Lower leg skin (tissue), 4 donors: ENCODE results near the gene GLYATL3. TPM values are rescaled to one million over a fixed set of nuclear protein-coding genes. Genes with fewer than 3 reads are reported as not detected.

ENCODE experiments used
- DNase-seq, 2 donors: peaks; one replicate each; pipeline ENCODE4 v3.0.0-alpha.2; 2019; ENCODE audit warnings: low spot score in 2 of 2
- H3K4me3 ChIP-seq: fragments of 200-600 bp; sonication (generic); 2 replicates; pipeline ENCODE4 v1.5.1; 2017; ENCODE audit warnings: mild to moderate bottlenecking, low read depth; ENCODE audit not compliant: poor library complexity, severe bottlenecking
- POLR2A ChIP-seq, 2 donors: fragments of 450-650 bp; IDR thresholded peaks; one replicate each; pipeline ENCODE4 v1.6.1; 2016 to 2017; ENCODE audit warnings: antibody characterized with exemption in 2 of 2, mild to moderate bottlenecking in 1 of 2, moderate library complexity in 1 of 2
- WGBS, 2 donors: methylation state at CpG; one replicate each; pipeline ENCODE4 v1.1.5; 2018; 5-methylcytosine and 5-hydroxymethylcytosine counted together
- intact Hi-C: fragments of 100-400 bp; cut with DNase I; formaldehyde crosslinking; loops from one replicate; pipeline ENCODE4 v1.15.0; 2023; ENCODE audit warnings: low total_unique reads
- total RNA-seq, 4 donors: library from RNA; depleted of rRNA; stranded (reverse); fragments of >200 nt; gene quantifications; one replicate each; pipeline ENCODE4 v1.1.0, GENCODE V29; 2016
- TF ChIP-seq, protein P1 (sequence below), 3 donors: fragments of 450-650 bp; IDR thresholded peaks; one replicate each; pipeline ENCODE4 v1.5.1; 2016; ENCODE audit warnings: antibody characterized with exemption in 3 of 3, mild to moderate bottlenecking in 3 of 3, moderate library complexity in 2 of 3

Gene GLYATL3
- total RNA-seq, 4 donors from 2014 or later, result not detected

GRCh38 chr6:49543087-49543858 lies 43.5 kb downstream of the GLYATL3 start:
- TF ChIP-seq, protein P1, sequence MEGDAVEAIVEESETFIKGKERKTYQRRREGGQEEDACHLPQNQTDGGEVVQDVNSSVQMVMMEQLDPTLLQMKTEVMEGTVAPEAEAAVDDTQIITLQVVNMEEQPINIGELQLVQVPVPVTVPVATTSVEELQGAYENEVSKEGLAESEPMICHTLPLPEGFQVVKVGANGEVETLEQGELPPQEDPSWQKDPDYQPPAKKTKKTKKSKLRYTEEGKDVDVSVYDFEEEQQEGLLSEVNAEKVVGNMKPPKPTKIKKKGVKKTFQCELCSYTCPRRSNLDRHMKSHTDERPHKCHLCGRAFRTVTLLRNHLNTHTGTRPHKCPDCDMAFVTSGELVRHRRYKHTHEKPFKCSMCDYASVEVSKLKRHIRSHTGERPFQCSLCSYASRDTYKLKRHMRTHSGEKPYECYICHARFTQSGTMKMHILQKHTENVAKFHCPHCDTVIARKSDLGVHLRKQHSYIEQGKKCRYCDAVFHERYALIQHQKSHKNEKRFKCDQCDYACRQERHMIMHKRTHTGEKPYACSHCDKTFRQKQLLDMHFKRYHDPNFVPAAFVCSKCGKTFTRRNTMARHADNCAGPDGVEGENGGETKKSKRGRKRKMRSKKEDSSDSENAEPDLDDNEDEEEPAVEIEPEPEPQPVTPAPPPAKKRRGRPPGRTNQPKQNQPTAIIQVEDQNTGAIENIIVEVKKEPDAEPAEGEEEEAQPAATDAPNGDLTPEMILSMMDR (IDR thresholded peaks at IDR 0.05), result no peak
- TF ChIP-seq POLR2A (IDR thresholded peaks at IDR 0.05), result no peak
- WGBS, 2 donors, result 66 to 72% methylated on average over 7 of the region's 7 CpGs
- intact Hi-C loops, result no loop called here
- no peak for DNase-seq
- no peak overlapping the region for H3K4me3 ChIP-seq

GRCh38 chr6:49546331-49546730 lies 46.6 kb downstream of the GLYATL3 start:
- H3K4me3 ChIP-seq, result no peak overlapping the region
- no peak for DNase-seq
- intact Hi-C loops, result no loop called here
- WGBS, 2 donors, result 67 to 76% methylated on average over 1 of the region's 1 CpG
- TF ChIP-seq, protein P1 (IDR thresholded peaks at IDR 0.05), result no peak
- no peak for TF ChIP-seq POLR2A (IDR thresholded peaks at IDR 0.05)

GRCh38 chr6:49548613-49549304 lies 49.0 kb downstream of the GLYATL3 start:
- no peak for DNase-seq
- no peak for TF ChIP-seq POLR2A (IDR thresholded peaks at IDR 0.05)
- TF ChIP-seq, protein P1 (IDR thresholded peaks at IDR 0.05), result no peak
- H3K4me3 ChIP-seq, result no peak overlapping the region
- intact Hi-C loops, result no loop called here
- WGBS, 2 donors, result 80 to 88% methylated on average over 5 of the region's 5 CpGs

DNA sequence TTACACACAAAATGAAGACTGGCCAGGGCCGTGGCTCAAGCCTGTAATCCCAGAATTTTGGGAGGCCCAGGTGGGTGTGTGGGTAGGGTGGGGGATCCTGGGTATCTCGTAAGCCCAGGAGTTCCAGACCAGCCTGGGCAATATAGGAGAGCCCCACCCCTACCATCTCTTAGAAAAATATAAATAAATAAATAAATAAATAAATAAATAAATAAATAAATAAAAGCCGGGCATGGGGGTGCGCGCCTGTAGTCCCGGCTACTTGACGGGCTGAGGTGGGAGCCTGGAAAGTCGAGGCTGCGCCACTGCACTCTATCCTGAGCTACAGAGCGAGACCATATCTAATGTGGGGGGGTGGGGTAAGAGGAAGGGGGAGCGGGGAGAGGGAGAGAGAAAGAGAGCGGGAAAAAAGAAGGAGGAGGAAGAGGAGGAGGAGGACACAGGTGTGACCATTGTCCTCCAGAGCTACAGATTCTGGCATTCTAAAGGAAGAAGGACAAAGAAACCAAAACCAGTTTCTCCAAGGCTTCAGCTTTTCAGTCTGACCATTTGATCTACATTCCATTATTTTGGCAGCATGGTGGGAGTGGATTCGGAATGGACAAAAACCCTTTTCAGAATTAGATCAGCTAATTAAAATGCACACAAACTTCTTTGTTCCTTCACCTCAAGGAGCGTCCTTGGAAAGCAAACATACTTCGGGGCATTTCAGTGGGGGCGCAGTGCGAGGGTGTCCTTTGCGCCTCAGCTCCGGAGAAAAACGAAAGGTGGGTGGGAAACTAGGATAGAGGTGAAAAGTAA lies 50.2 kb downstream of the GLYATL3 start:
- no peak for DNase-seq
- peak overlapping the region; percentile 28 for H3K4me3 ChIP-seq
- intact Hi-C loops, result no loop called here
- TF ChIP-seq, protein P1 (IDR thresholded peaks at IDR 0.05), result no peak
- no peak for TF ChIP-seq POLR2A (IDR thresholded peaks at IDR 0.05)
- 37 to 55% methylated on average over 19 of the region's 20 CpGs for WGBS, 2 donors

- H3K4me3 ChIP-seq, result peak within 1 kb of the TSS; percentile 28
- intact Hi-C loops, result no loop called here
- TF ChIP-seq, protein P1 (IDR thresholded peaks at IDR 0.05), result no peak
- TF ChIP-seq POLR2A (IDR thresholded peaks at IDR 0.05), result no peak
- DNase-seq, result peak; percentile 29 to 86
- WGBS, 2 donors, result 0 to 1% methylated on average over 36 to 42 of the region's 42 CpGs
Observed at GRCh38 chr6:49550492-49551077, 50.9 kb downstream of the GLYATL3 start, which contains the start of gene C6orf141. C6orf141 (plus strand) TSS chr6:49550668; CDS start chr6:49550793, 125 bp downstream.
